ENCODE results near the gene RGS3. TPM values are rescaled to one million over a fixed set of nuclear protein-coding genes. Genes with fewer than 3 reads are reported as not detected.
A peak's percentile ranks its signal among the peaks of the same experiment; 100 is the strongest.
"Not testable (repeated sequence)": the region's sequence is repeated elsewhere in the genome, so short reads cannot be mapped to it uniquely, and the experiment has no call there.

Gene RGS3
- 8.9 TPM for polyA plus RNA-seq (2012; ENCODE audit: insufficient read depth, insufficient read length)

DNA sequence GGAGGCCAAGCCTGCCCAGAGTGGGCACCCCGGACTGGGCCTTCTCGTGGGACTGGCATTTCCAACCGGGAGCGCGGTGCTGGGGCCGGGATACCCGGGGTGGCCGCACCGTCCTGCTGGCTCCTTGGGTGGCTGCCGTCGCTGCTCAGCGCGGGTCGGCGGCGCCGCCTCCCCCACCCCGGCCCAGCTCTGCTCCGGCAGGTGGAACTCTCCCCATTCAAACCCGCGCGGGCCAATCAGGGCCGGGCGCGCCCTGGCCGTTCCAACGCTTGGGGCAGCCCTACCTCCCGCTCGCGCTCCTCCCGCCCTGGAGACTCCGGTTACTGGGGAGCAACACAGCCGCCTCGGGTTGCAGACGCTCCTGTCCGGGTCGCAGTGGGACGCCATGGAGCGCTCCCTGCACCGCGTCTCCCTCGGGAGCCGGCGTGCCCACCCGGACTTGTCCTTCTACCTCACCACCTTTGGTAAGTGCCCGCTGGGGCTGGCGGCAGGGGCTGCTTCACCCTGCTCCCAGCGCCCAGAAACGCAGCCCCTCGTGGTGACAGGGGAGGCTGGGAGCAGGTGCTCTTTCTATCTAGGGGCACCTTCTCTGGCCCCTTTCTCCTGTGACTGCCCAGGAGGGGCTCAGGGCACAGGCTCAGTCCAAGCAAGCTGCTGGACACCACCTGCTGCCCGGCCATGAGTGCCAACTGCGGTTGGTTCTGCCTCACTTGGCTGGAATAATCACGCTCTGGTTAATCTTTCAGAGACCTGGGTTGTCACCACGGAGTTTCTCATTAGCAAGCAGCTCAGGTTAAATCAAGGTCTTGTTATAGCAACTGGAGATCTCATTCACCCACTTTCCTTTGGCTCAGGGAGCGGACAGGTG is at the start of gene RGS3:
RGS3 (plus strand) TSS at position 310 of the 868 bp plus-strand sequence; CDS start at position 386, 76 bp downstream.
- H3K4me3 ChIP-seq (ENCODE audit: low read length) = no peak within 1 kb of the TSS
- DNase-seq (ENCODE audit: low read depth, low spot score) = no peak

DNA sequence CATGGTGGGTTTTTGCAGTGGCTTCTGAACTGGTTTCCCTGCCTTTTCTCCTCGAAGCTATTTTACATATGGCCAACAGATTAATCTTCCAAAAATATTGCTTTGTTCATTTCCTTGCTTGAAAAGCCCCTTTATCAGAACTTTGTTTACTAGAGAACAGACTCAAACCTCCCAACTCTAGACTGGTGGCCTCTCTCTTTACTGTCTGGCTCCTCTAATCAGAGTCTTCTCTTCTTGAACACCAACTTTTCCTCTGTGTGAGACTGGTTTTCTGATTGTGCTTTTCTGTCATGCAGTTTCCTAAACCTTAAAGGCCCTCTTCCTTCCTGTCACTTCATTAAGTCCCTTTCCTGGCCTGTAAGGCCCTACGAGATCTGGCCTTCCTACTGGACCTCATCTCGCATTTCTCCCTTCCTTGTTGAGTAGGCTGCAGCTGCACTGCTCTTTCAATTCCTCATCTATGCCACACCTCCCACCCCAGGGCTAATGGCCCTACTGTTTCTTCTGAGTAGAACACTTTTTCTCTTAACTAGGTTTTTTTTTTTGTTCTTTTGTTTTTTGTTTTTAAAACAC is 47.3 kb upstream of the RGS3 start:
- no peak overlapping the region for H3K4me3 ChIP-seq (ENCODE audit: low read length)
- DNase-seq (ENCODE audit: low read depth, low spot score) = no peak

DNA sequence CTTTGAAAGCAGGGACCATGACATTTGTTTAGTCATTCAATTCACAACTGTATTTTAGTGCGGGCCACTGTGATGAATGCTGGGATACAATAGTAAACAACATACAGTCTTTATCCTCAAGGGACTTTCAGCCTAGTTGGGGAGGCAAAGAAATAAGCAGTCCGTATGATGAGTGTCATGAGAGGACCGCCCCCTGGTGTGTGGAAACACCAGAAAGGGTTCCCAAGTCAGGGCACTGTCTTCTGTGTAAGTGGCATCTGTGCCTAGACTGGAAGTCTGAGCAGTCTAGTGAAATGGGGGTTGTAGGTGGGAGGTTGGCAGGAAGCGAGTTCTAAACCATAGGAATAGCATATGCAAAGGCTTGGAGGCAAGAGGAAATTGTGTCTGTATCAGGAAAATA is 46.2 kb upstream of the RGS3 start:
- H3K4me3 ChIP-seq (ENCODE audit: low read length) = no peak overlapping the region
- DNase-seq (ENCODE audit: low read depth, low spot score) = no peak

DNA sequence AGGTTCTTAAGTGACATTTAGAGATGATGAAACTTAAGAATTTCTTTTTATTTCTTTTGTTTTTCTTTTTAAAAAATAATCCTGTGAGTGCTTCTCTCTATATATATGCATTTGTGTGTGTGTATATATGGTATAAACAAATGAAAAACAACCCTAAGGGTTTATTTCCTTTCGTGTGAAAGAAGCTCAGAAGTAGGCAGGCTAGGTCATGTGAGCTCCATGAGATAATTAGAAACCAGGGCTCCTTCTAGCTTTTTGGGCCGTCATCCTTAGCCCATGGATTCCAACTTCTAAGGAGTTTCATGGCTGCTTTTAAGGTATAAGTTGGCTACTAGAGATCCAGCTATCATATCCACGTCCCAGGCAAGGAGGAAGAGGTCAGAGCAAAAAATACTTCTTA is 41.8 kb upstream of the RGS3 start:
- H3K4me3 ChIP-seq (ENCODE audit: low read length) = no peak overlapping the region
- DNase-seq (ENCODE audit: low read depth, low spot score) = no peak

DNA sequence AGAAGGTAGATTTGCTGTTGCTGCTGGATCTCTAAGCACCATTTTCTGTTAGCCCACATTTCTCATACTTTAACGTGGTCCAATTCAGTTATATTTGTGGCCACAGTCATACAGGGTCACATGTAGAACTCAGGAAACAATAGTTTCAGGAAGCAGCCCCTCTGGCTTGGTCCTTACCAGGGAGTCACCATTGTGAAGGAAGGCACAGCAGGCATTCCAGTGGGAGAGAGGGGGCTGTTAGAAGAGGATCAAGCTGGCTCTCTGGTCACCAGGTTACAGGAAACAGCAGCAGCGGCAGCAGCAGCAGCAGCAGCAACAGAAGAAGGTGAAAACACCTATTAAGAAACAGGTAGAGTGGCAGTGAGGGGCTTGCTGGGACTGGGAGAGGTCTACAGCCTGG is 38.5 kb upstream of the RGS3 start:
- no peak overlapping the region for H3K4me3 ChIP-seq (ENCODE audit: low read length)
- DNase-seq (ENCODE audit: low read depth, low spot score) = no peak

DNA sequence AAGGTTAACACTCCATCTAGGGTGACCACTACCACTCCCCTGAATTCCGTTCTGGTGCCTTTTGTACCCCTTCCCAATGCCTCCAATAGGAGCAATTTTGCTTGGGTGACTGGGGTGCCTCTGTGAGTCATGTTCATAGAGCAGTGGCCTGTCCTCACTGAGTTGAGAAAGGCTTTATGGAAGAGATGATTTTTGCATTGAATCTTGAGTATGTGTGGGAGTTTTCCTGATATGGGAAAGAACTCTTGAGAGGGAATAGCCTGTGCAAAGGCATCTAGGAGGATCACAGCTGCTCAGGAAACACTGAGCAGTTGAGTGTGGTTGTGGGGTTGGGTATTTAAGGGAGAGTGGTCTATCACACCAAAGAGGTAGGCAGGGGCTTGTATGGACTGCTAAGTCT is 36.8 kb upstream of the RGS3 start:
- DNase-seq (ENCODE audit: low read depth, low spot score) = no peak

DNA sequence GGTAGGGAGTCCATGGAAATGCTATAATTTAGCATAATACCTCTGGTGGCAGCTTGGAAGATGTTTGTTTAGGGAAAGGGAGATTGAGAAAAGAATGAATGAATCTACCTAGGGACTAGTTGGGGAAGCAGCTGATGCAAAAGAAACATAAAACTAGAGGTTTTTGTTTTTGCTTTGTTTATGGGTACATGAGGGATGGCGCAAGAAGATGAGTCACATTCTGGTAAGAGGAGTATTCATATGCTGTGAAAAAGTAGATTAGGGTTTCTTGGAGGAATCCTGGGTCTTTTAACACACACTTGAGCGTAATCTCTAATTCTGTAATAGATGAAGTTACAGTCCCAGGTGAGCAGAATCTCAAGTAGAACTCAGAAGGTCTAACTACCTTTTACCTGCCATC is 35.9 kb upstream of the RGS3 start:
- DNase-seq (ENCODE audit: low read depth, low spot score) = no peak
- no peak overlapping the region for H3K4me3 ChIP-seq (ENCODE audit: low read length)

More for the DNA sequence above, 36.8 kb upstream of the RGS3 start:
- H3K4me3 ChIP-seq (ENCODE audit: low read length) = no peak overlapping the region

DNA sequence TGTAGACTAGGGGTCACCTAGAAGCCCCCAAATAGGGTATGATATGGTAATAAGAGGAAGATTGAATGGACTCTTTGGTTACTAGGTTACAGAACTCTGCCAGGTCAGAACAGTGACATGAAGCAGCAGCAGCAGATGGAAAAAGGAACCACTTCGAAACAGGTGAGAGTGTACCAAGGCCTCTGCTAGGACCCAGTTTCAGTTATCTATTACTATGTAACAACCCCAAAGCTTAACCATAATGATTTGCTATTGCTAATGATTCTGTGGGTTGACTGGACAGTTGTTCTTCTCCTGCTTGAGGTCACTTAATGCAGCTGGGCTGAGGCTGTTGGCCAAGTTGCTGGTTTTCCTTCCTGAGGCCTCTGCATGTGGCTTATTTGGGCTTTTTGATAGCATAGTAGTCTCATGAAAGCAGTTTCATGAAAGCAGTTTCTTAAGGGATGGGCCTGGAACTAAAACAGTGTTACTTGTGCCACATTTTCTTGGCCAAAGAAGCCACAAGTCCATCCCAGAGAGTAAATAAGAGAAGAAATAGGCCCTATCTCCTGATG is 35.4 kb upstream of the RGS3 start:
- H3K4me3 ChIP-seq (ENCODE audit: low read length) = no peak overlapping the region
- DNase-seq (ENCODE audit: low read depth, low spot score) = no peak

DNA sequence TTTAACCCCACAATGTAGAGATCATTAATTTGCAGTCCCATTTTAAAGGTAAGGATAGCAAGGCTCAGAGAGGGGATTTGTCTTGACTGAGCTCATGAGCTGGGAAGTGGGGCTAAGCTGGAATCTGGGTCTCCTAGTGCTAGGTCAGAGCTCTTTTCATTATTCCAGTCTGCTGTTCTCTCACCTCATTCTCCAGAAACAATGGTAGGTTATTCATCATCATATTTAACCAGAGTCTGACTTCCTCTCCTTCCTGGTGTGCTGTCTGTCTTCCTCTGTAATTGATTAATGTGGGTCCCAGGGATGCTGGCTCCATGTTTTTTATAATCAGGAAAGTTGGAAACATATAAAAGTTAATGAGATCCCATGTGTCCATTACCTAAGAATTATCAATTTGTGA is 32.3 kb upstream of the RGS3 start:
- H3K4me3 ChIP-seq (ENCODE audit: low read length) = no peak overlapping the region
- DNase-seq (ENCODE audit: low read depth, low spot score) = no peak

DNA sequence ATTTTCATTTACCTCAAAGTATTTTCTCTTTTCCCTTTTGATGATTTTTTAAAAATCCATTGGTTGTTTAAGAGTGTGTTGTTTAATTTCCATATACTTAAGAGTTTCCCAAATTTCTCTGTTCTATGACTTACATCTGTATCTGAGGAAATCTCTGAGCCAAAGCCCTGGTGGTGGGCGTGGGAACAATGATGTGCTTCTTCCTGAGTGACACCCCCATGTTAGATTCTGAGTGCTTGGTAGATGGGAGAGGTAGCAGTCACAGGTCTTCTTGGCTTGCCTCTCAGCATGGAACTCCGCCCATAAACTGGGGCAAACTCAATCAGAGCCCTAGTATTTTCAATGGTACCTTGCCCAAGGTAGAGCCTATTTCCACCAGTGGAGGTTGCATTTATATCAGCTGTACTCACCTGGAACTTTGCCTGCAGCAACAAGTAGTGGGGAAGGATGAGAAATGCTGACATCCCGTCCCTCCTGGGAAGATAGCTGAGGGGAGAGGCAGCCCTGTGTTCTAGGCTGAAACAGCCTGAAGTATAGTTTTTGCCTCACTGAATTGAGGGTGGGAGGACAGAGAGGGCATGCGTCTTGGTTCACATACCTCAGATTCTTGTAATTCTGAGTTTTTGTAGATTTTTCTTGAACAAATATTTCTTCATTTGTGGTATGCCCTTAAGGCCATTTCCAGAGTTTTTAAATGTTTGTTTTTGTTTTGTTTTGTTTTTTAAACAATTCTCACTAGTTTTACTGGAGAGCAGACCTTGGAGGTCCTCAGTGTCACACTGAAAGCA is 26.6 kb upstream of the RGS3 start:
- H3K4me3 ChIP-seq (ENCODE audit: low read length) = no peak overlapping the region
- DNase-seq (ENCODE audit: low read depth, low spot score) = no peak

DNA sequence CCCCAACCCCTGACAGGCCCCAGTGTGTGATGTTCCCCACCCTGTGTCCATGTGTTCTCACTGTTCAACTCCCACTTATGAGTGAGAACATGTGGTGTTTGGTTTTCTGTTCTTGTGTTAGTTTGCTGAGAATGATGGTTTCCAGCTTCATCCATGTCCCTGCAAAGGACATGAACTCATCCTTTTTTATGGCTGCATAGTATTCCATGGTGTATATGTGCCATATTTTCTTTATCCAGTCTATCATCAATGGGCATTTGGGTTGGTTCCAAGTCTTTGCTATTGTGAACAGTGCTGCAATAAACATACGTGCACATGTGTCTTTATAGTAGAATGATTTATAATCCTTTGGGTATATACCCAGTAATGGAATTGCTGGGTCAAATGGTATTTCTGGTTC is 25.8 kb upstream of the RGS3 start:
- DNase-seq (ENCODE audit: low read depth, low spot score) = not testable (repeated sequence)

DNA sequence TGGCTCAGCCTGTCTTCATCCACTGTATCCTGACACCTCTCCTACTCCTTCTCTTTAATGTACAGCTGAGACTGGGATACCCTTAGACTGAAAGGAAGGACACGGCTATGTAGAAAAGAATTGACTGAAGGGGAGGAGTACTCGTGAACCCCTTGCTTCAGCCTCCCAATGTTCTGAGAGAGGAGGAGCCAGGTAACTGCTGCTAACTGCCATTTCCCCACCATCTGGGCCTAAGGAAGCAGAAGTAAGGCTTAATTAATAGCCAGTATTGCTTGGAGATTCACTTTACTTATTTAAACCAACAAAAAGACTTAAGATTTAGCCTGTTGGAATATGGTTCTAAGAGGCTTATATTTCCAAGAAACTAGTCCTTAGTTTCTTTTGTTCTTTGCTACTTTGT is 18.8 kb upstream of the RGS3 start:
- no peak overlapping the region for H3K4me3 ChIP-seq (ENCODE audit: low read length)
- DNase-seq (ENCODE audit: low read depth, low spot score) = no peak

More for the DNA sequence above, 25.8 kb upstream of the RGS3 start:
- not testable (repeated sequence) for H3K4me3 ChIP-seq (ENCODE audit: low read length)

DNA sequence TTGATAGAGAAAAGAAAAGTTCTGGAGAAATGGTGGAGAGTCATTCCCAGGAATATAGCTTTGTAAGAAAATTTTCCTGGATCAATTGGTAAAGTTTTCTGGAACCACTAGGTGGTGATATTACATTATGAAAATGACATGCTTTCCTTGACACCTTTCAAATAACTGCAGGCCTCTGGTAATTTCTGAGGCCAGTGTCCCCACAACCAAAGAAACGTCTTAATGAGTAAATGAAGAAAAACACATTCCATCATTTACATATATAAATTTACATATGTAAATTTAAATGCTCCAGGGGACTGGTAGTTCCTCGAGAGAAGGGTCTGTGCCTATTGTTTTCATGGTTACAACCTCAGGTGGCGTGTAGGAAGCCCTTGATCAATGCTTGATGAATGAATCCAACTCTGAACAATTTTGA is 17.2 kb upstream of the RGS3 start:
- H3K4me3 ChIP-seq (ENCODE audit: low read length) = no peak overlapping the region
- peak; percentile 19 for DNase-seq (ENCODE audit: low read depth, low spot score)

DNA sequence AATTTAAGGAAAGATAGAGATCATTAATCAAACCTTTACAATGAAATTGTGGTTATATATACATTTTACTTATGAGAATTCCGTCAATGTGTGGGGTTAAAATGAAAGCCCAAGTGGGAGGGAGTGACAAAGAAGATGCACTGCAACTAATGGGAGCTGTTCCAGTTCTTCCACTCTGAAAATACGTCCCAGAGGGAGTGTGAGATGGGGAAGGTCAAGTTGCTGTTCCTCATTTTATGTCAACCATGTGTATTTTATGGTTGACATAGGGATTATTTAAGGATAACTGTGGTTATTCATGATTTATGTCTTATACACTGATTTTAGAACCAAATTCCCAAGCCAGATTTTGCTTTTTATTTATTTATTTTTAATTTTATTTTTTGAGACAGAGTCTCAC is 14.2 kb upstream of the RGS3 start:
- no peak for DNase-seq (ENCODE audit: low read depth, low spot score)
- H3K4me3 ChIP-seq (ENCODE audit: low read length) = no peak overlapping the region

DNA sequence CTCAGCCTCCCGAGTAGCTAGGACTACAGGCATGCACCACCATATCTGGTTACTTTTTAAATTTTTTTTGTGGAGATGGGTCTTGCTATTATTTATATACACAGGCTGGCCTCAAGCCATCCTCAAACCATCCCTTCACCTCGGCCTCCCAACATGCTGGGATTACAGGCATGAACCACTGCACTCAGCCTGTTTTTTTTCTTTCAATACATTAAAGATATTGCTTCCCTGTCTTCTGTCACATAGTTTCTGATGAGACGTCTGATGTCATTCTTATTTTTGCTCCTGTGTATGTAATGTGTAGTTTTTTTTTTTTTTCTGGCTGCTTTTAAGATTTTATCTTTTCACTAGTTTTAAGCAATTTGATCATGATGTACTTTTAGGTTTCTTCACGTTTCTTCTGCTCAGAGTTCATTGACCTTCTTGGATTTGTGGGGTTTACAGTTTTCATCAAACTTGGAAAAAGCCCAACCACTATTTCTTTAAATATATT is 11.4 kb upstream of the RGS3 start:
- H3K4me3 ChIP-seq (ENCODE audit: low read length) = no peak overlapping the region
- no peak for DNase-seq (ENCODE audit: low read depth, low spot score)

DNA sequence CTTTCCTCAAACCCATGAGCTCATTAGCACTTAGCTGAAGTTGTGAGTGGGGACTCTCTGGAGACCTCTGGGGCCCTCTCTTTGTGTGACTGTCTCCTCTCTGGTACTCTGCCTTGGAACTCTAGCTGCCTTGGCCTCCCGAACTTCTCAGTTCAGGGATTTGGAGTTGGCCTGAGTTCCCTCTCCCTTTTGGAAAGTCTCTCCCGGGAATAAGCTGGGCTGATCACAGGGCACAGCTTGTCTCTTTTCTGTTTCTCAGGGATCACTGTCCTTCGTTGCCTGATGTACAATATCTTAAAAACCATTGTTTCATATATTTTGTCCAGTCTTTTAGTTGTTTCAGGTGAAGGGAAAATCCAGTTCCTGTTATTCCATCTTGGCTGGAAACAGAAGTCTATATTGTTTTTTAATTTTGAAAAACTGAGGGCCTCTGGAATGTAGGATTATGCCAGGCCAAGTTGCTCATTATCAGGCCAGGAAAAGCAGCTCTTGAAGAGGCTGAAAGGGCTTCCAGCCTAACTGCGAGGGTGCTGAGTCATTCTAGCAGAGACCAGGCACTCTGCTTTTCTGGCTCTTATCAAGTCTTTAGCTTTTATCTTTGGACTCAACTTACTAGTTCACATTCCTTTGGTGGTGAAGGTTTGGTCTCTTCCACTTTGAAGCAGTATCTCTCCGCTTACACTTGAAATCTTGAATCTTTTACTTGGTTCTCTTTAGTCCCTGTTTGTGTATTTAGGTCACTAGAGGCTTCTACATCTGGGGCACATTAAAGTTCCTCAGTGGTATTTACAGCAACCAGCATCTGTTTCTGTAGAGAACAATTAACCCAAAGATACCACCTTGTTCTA is 8.4 kb upstream of the RGS3 start:
- DNase-seq (ENCODE audit: low read depth, low spot score) = peak; percentile 39

DNA sequence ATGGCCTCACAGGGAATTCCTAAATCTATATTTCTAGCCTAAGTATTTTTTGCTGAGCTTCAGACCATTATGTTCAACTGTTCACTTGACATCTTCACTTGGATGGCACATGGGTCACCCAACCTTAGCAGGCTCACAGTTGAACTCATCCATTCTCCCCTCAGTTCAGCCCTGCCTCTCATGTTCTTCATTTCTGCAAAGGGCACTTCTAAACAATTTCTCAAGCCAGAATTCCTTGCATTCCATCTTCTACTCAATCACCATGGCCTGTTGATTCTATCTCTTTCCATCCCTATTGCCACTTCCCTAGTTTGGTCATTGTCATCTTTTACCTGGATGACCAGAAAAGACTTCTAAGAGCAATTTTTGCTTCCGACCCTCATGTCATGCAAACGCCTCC is 7.3 kb upstream of the RGS3 start:
- no peak overlapping the region for H3K4me3 ChIP-seq (ENCODE audit: low read length)
- DNase-seq (ENCODE audit: low read depth, low spot score) = no peak

More for the DNA sequence above, 8.4 kb upstream of the RGS3 start:
- H3K4me3 ChIP-seq (ENCODE audit: low read length) = no peak overlapping the region

DNA sequence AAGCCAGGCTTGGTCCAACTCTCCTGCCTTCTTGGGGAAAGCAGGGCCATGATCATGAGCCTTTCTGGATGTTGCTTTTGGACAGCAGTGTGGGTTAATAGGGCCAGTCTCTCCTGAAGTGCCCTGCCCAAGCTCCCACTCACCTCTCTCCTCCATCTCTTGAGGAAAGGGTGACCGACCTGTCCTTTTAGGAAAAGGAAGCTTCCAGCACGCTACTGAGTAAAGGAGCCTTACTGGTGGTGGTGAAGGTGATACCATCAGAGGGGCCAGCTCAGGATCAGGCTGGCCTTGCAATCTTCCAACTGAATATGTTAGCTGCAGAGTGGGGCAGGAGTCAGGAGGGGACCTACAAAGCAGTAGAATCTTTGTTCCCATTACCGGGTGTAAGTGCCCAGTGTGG is 2.2 kb upstream of the RGS3 start:
- no peak for DNase-seq (ENCODE audit: low read depth, low spot score)
- no peak overlapping the region for H3K4me3 ChIP-seq (ENCODE audit: low read length)

DNA sequence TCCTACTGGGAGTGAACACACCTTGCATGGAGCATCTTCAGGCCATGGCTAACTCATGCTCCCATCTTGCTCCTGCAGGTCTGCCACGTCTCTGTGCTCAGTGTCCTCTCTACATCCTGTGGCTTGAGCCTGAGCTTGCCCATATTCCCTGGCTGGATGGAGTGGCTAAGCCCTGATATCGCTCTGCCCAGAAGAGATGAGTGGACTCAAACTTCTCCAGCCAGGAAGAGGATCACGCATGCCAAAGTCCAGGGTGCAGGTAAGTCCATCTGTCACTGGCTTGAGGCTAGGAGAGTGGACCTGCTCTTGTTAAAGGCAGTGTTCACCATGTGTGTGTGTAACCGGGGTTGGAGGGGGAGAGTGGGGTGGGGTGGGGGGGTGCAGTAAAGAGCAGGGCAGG is 1.6 kb upstream of the RGS3 start:
- H3K4me3 ChIP-seq (ENCODE audit: low read length) = no peak overlapping the region
- no peak for DNase-seq (ENCODE audit: low read depth, low spot score)

Data from Jurkat, Clone E6-1 (cell line).